GM10266 (cell line): ENCODE data around the gene KRT27.
"Not testable (repeated sequence)": the region's sequence is repeated elsewhere in the genome, so short reads cannot be mapped to it uniquely, and the experiment has no call there.

Experiments used
- DNase-seq: peaks from one replicate; pipeline ENCODE4 v3.0.0; 2012; ENCODE audit errors: extremely low spot score
- CTCF ChIP-seq: IDR thresholded peaks from 2 replicates; pipeline ENCODE4 v1.5.1; 2012; ENCODE audit warnings: mild to moderate bottlenecking, low read depth; ENCODE audit not compliant: control insufficient read depth, insufficient read depth; ENCODE audit errors: missing control alignments

Gene KRT27

GRCh38 chr17:40817103-40817682, 34.8 kb upstream of the KRT27 start:
- DNase-seq = no peak
- no peak for TF ChIP-seq CTCF

GRCh38 chr17:40816569-40816968, 34.2 kb upstream of the KRT27 start:
- DNase-seq = no peak
- TF ChIP-seq CTCF = no peak

DNA sequence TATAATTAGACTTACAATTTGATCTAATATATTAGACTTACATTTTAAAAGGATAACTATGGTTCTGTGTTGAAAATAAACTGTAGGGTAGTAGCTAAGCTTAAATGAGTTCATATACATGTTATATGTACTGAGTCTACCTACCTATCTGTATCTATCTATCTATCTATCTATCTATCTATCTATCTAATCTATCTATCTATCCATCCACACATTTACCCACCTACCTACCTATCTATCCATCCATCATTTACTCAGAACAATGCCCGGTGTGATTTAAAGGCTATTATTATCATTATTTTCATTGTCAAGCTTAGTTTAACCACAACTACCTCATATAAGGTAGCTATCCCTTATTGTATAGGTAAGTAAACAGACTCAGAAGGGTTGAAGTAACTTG, 33.0 kb upstream of the KRT27 start:
- TF ChIP-seq CTCF = no peak
- no peak for DNase-seq

DNA sequence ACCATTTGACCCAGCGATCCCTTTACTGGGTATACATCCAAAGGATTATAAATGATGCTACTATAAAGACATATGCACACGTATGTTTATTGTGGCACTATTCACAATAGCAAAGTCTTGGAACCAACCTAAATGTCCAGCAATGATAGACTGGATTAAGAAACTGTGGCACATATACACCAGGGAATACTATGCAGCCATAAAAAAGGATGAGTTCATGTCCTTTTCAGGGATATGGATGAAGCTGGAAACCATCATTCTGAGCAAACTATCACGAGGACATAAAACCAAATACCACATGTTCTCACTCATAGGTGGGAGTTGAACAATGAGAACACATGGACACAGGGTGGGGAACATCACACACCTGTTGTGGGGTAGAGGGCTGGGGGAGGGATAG, 32.3 kb upstream of the KRT27 start:
- not testable (repeated sequence) for DNase-seq

DNA sequence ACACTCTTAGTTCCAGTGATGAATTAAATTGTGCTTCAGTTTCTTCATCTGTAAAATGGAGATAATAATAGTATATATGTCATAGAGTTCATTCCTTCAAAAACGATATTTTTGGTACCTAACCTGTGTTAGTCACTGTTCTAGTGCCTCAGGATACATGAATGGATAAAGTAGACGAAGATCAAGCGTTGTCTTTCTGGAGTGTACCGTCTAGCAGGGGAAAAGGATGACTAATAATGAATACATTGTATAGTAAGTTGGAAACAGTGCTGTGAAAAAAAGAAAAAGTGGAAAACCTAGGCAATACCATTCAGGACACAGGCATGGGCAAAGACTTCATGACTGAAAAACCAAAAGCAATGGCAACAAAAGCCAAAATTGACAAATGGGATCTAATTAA, 31.5 kb upstream of the KRT27 start:
- no peak for DNase-seq
- TF ChIP-seq CTCF = no peak

GRCh38 chr17:40812639-40813038, 30.3 kb upstream of the KRT27 start:
- TF ChIP-seq CTCF = no peak
- no peak for DNase-seq

DNA sequence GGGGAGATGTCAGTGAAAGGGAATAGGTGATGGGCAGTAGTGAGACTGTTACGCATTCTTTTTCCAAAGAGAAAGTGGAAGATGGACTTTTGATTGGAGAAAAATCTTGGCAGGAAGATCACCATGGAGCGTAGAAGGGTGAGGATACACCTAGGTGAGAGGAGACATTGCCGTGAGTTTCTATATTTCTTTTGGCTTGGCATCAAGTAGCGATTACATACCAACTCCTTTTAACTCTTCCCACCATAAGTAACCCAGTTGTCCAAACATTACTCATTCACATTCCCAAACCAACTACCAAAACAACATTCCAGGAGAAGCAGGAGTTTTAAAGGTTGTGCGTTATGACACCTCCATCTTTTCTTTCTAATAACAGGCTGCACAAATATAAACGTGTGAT, 28.1 kb upstream of the KRT27 start:
- TF ChIP-seq CTCF = no peak
- no peak for DNase-seq
